Activated T-cell treated with anti-CD3 and anti-CD28 coated beads, Interleukin-2, amount 50 U/mL, for 72 hours (primary cell): ENCODE data around the gene IPO5. TPM values are rescaled to one million over a fixed set of nuclear protein-coding genes. Genes with fewer than 3 reads are reported as not detected.

Experiments
- ATAC-seq, 2 donors: fragments of 150-1000 bp; cut with Tn5 transposase; replicated peaks in 1 of 2; 2 replicates each; pipeline ENCODE4 v1.10.0; 2021; ENCODE audit warnings: moderate library complexity in 2 of 2, mild to moderate bottlenecking in 1 of 2
- DNase-seq, 2 donors: peaks; one replicate each; pipeline ENCODE4 v3.0.0; 2021 to 2022; ENCODE audit warnings: mixed read lengths in 1 of 2
- H3K27ac Mint-ChIP-seq: one replicate; pipeline ENCODE4 v1.8.0; 2022; ENCODE audit warnings: mild to moderate bottlenecking, moderate library complexity, mixed read lengths
- H3K27me3 Mint-ChIP-seq: one replicate; pipeline ENCODE4 v1.8.0; 2022; ENCODE audit warnings: low read depth, mixed read lengths
- H3K36me3 Mint-ChIP-seq, 2 donors: one replicate each; pipeline ENCODE4 v1.8.0; 2022; ENCODE audit warnings: mixed read lengths in 2 of 2, mild to moderate bottlenecking in 1 of 2; ENCODE audit not compliant: insufficient read depth in 2 of 2
- H3K4me1 Mint-ChIP-seq: one replicate; pipeline ENCODE4 v1.8.0; 2022; ENCODE audit warnings: low read depth, mixed read lengths
- H3K4me3 Mint-ChIP-seq, 2 donors: one replicate each; pipeline ENCODE4 v1.8.0; 2022; ENCODE audit warnings: mild to moderate bottlenecking in 2 of 2, mixed read lengths in 2 of 2, moderate library complexity in 2 of 2
- H3K9me3 Mint-ChIP-seq, 2 donors: one replicate each; pipeline ENCODE4 v1.8.0; 2022; ENCODE audit warnings: mixed read lengths in 2 of 2
- total RNA-seq, 2 donors: library from RNA; stranded (reverse); gene quantifications; one replicate each; pipeline ENCODE4 v1.2.3, GENCODE V29; 2022

The IPO5 gene
- 100 to 1,000 TPM; 154 to 169 TPM for total RNA-seq

DNA sequence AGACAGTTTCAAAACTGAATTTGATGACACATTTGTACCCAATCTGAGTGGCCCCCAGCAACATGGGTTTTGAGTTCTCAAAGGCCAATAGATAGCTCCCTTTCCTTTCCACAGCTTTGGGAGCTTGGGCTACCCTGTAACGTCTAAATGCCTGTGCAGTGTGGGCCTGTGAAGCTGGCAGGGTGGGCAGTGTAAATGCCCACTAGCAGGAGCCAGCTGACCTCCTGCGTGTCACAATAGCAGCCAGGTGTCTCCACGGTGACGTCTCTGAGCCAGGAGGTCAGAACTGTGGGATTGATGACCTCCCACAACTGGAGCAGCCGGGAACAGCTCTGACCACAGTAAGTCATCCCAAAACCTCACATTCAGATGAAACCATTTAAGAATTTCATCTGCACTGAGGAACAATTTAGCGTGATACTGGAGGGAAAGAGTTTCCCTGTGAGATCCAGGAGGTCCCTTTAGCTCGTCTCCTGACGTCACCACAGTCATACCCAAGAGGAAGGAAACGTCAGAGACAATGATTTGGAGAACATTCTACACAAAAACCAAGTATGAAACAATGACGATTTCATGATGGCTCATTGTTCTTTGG lies at the start of gene IPO5:
IPO5 (plus strand) TSS at position 300 of the 595 bp plus-strand sequence. CDS start 23,022 bp downstream, outside the sequence.
- peaks cover 3% of the 10 kb centered on the region in 2 donors for H3K9me3 Mint-ChIP-seq
- no peak for ATAC-seq
- H3K4me1 Mint-ChIP-seq: no peaks in the 10 kb centered on the region
- H3K4me3 Mint-ChIP-seq: no peak within 1 kb of the TSS
- no peak within 1 kb of the TSS for H3K27ac Mint-ChIP-seq
- H3K27me3 Mint-ChIP-seq: no peaks in the 10 kb centered on the region
- H3K36me3 Mint-ChIP-seq: peaks cover 0 to 3% of the 10 kb centered on the region in 2 donors
- DNase-seq: no peak

- ATAC-seq (no peak), DNase-seq (no peak)
- Mint-ChIP-seq H3K9me3 (no peaks in the 10 kb centered on the region), H3K27ac (no peak overlapping the region), H3K4me1 (no peaks in the 10 kb centered on the region), H3K27me3 (peaks cover 18% of the 10 kb centered on the region), H3K36me3 (no peaks in the 10 kb centered on the region), H3K4me3 (no peak overlapping the region)
These were observed 49.4 kb upstream of the IPO5 start for GRCh38 chr13:97904059-97904458.

GRCh38 chr13:97905517-97905916 lies 48.0 kb upstream of the IPO5 start:
- DNase-seq (no peak), ATAC-seq (no peak)
- no peak overlapping the region for H3K4me3 Mint-ChIP-seq
- no peaks in the 10 kb centered on the region for H3K4me1 Mint-ChIP-seq
- peaks cover 16% of the 10 kb centered on the region for H3K27me3 Mint-ChIP-seq
- no peaks in the 10 kb centered on the region for H3K36me3 Mint-ChIP-seq
- no peaks in the 10 kb centered on the region for H3K9me3 Mint-ChIP-seq
- no peak overlapping the region for H3K27ac Mint-ChIP-seq

DNA sequence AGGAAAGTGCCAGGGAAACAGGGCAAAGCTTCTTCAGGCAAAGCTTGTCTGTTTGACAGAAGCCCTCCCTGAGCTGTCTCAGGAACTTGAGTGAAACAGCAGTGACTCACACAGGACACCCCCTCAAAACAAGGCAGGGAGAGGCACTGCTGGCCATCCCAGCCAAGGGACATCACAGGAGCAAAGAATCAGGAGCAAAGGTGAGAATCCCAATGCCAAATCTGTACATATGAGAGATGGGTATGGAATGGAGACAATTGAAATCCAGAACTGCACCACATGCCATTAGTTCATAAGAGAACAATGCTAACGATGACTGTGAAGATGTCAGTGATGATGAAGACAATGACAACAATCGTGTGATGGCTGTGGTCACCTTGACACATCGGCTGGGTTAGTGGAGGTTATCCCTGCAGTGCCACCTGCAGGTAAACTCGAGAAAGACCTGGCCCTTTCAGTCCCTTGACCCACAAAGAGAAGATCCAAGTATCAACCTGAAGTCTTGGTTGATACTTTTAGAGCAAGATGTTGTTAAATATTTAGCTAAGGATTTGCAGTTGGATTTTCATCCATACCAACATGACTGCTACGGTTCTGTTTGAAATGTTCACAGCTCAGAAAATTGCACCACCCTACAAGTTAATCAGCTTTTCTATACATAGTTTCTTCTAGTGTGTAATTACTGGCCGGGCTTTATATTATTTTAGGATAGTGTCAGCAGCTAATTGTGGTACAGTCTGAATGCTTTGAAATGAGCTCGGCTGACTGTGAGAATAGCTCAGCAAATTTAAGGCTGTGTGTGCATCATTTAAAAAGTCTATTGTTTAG lies 42.0 kb upstream of the IPO5 start:
- Mint-ChIP-seq H3K36me3 (peaks cover 6 to 9% of the 10 kb centered on the region in 2 donors), H3K9me3 (peaks cover 9% of the 10 kb centered on the region in 2 donors), H3K4me3 (no peak overlapping the region), H3K27me3 (peaks cover 34% of the 10 kb centered on the region), H3K4me1 (peaks cover 7% of the 10 kb centered on the region), H3K27ac (no peak overlapping the region)
- ATAC-seq (peak; percentile 75 to 91), DNase-seq (peak; percentile 28 to 33)

- Mint-ChIP-seq H3K4me1 (peaks cover 7% of the 10 kb centered on the region), H3K27me3 (peaks cover 33% of the 10 kb centered on the region), H3K9me3 (peaks cover 9% of the 10 kb centered on the region in 2 donors), H3K4me3 (no peak overlapping the region), H3K36me3 (peaks cover 6 to 9% of the 10 kb centered on the region in 2 donors), H3K27ac (no peak overlapping the region)
- DNase-seq (no peak), ATAC-seq (no peak)
These were observed 41.3 kb upstream of the IPO5 start for GRCh38 chr13:97912139-97912535.

- H3K9me3 Mint-ChIP-seq: peaks cover 9% of the 10 kb centered on the region in 2 donors
- H3K4me3 Mint-ChIP-seq: no peak overlapping the region
- DNase-seq (no peak), ATAC-seq (no peak)
- H3K27me3 Mint-ChIP-seq: peaks cover 22% of the 10 kb centered on the region
- H3K36me3 Mint-ChIP-seq: peaks cover 6 to 9% of the 10 kb centered on the region in 2 donors
- peaks cover 7% of the 10 kb centered on the region for H3K4me1 Mint-ChIP-seq
- no peak overlapping the region for H3K27ac Mint-ChIP-seq
These were observed 40.3 kb upstream of the IPO5 start for GRCh38 chr13:97913206-97913605.

DNA sequence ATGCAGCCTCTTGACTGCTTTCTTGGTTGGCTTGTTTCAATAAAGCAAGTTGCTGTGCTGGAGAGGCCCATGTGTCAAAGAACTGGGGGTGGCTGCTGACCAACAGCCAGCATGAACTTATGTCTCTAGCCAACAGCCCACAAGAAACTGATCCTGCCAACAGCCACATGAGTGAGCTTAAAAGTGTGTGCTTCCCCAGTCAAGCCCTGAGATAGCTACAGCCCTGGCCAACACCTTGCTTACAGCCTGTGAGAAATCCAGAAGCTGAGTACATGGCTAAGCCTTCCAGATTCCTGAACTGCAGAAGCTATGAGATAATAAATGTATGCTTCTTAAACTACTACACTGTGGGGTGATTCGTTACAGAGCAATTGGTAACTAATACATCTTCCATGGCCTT lies 38.9 kb upstream of the IPO5 start:
- H3K4me3 Mint-ChIP-seq: no peak overlapping the region
- H3K27ac Mint-ChIP-seq: no peak overlapping the region
- DNase-seq: no peak
- H3K36me3 Mint-ChIP-seq: peaks cover 6 to 9% of the 10 kb centered on the region in 2 donors
- H3K27me3 Mint-ChIP-seq: peaks cover 20% of the 10 kb centered on the region
- no peak for ATAC-seq
- H3K4me1 Mint-ChIP-seq: peaks cover 7% of the 10 kb centered on the region
- H3K9me3 Mint-ChIP-seq: peaks cover 9% of the 10 kb centered on the region in 2 donors

GRCh38 chr13:97921176-97921816 lies 32.2 kb upstream of the IPO5 start:
- no peak overlapping the region for H3K27ac Mint-ChIP-seq
- ATAC-seq: no peak
- H3K9me3 Mint-ChIP-seq: peaks cover under 1% of the 10 kb centered on the region in 2 donors

GRCh38 chr13:97928301-97928700 lies 25.2 kb upstream of the IPO5 start:
- ATAC-seq (no peak), DNase-seq (no peak)
- H3K9me3 Mint-ChIP-seq: no peaks in the 10 kb centered on the region
- H3K36me3 Mint-ChIP-seq: no peaks in the 10 kb centered on the region
- H3K27ac Mint-ChIP-seq: no peak overlapping the region
- no peaks in the 10 kb centered on the region for H3K4me1 Mint-ChIP-seq
- H3K4me3 Mint-ChIP-seq: no peak overlapping the region
- H3K27me3 Mint-ChIP-seq: peaks cover 12% of the 10 kb centered on the region

More at GRCh38 chr13:97921176-97921816, 32.2 kb upstream of the IPO5 start:
- no peak overlapping the region for H3K4me3 Mint-ChIP-seq
- no peaks in the 10 kb centered on the region for H3K4me1 Mint-ChIP-seq
- H3K27me3 Mint-ChIP-seq: peaks cover 12% of the 10 kb centered on the region
- no peak for DNase-seq
- peaks cover 0 to under 1% of the 10 kb centered on the region in 2 donors for H3K36me3 Mint-ChIP-seq

DNA sequence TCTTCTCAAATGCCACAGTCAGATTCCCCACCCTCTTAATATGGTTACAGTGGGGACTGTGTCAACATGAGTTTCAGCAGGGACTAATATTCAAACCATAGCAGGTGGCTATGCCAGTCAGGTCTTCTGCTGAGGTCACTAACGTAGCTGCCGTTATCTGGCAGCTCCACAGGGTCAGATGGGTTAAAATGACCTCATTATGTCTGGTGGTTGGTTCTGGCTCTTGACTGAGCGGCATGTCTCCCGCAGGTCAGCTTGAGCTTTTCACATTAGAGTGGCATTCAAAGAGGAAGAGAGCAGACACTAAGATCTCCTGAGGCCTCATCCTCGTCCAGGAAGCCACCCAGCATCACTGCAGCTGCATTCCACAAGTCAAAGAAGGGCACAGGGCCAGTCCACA lies 21.4 kb upstream of the IPO5 start:
- no peaks in the 10 kb centered on the region for H3K4me1 Mint-ChIP-seq
- ATAC-seq: no peak

GRCh38 chr13:97932647-97933046 lies 20.8 kb upstream of the IPO5 start:
- no peaks in the 10 kb centered on the region for H3K4me1 Mint-ChIP-seq
- H3K27ac Mint-ChIP-seq: no peak overlapping the region
- H3K4me3 Mint-ChIP-seq: no peak overlapping the region
- peaks cover 31% of the 10 kb centered on the region for H3K27me3 Mint-ChIP-seq
- ATAC-seq: no peak
- DNase-seq: no peak
- no peaks in the 10 kb centered on the region for H3K36me3 Mint-ChIP-seq
- no peaks in the 10 kb centered on the region for H3K9me3 Mint-ChIP-seq

More for the DNA sequence above, 21.4 kb upstream of the IPO5 start:
- no peak for DNase-seq
- no peak overlapping the region for H3K27ac Mint-ChIP-seq
- no peaks in the 10 kb centered on the region for H3K9me3 Mint-ChIP-seq
- H3K36me3 Mint-ChIP-seq: no peaks in the 10 kb centered on the region
- peaks cover 25% of the 10 kb centered on the region for H3K27me3 Mint-ChIP-seq
- H3K4me3 Mint-ChIP-seq: no peak overlapping the region

DNA sequence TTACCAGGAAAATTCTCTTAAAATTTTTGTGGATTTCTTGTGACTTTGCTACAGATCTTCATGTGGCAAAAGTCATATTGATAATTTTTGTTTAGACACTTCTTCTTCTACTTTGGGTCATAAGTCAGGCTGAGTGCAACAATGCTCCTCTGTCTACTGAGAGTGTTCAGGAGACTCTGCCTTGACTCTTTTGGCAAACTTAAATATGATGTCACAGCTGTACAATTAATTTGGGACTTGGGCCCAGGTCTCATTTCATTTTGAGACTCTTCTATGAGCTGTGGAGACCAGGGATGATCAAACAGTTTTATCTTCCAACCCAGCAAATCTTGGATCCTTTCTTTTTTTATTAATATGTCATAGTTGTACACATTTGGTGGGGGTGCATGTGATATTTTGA lies 19.7 kb upstream of the IPO5 start:
- no peaks in the 10 kb centered on the region for H3K4me1 Mint-ChIP-seq
- no peak for DNase-seq
- H3K27ac Mint-ChIP-seq: no peak overlapping the region

GRCh38 chr13:97934590-97934989 lies 18.9 kb upstream of the IPO5 start:
- H3K9me3 Mint-ChIP-seq: no peaks in the 10 kb centered on the region
- no peaks in the 10 kb centered on the region for H3K4me1 Mint-ChIP-seq
- H3K27me3 Mint-ChIP-seq: peaks cover 35% of the 10 kb centered on the region
- no peak overlapping the region for H3K27ac Mint-ChIP-seq
- DNase-seq: no peak
- no peaks in the 10 kb centered on the region for H3K36me3 Mint-ChIP-seq
- no peak for ATAC-seq
- no peak overlapping the region for H3K4me3 Mint-ChIP-seq

More for the DNA sequence above, 19.7 kb upstream of the IPO5 start:
- Mint-ChIP-seq H3K36me3 (no peaks in the 10 kb centered on the region), H3K27me3 (peaks cover 35% of the 10 kb centered on the region), H3K4me3 (no peak overlapping the region), H3K9me3 (no peaks in the 10 kb centered on the region)
- no peak for ATAC-seq
